GM12878 (cell line): ENCODE results near the gene METTL17. TPM values are rescaled to one million over a fixed set of nuclear protein-coding genes. Genes with fewer than 3 reads are reported as not detected.

ENCODE experiments used
- ATAC-seq: fragments of 200-7000 bp; cut with Tn5 transposase; 3 replicates; pipeline ENCODE4 v1.9.1; 2020; ENCODE audit warnings: mild to moderate bottlenecking, moderate library complexity
- BruUV-seq: library from RNA; stranded (reverse); fragments of 400-500 nt; replicated peaks from 2 replicates; lab custom pipeline; 2021; lab: Mats Ljungman, UMichigan
- CTCF ChIA-PET: fragments of 300-600 bp; sonication (Branson Sonifier 250); formaldehyde crosslinking; extraction: SDS; loops from one replicate; lab custom pipeline; 2021; ENCODE audit warnings: inconsistent platforms; lab: Yijun Ruan, JAX
- POLR2A ChIA-PET: fragments of 350-600 bp; formaldehyde crosslinking; extraction: SDS; loops from one replicate; lab custom pipeline; 2021; ENCODE audit warnings: inconsistent platforms; lab: Charles Lee
- RAD21 ChIA-PET: fragments of 300-600 bp; sonication (Branson Sonifier 250); formaldehyde crosslinking; loops from one replicate; lab custom pipeline; 2023; ENCODE audit warnings: antibody characterized with exemption; ENCODE audit not compliant: unreplicated experiment; lab: Charles Lee
- SMC1A ChIA-PET: fragments of 300-600 bp; sonication (Branson Sonifier 250); formaldehyde crosslinking; loops from one replicate; lab custom pipeline; 2023; ENCODE audit not compliant: unreplicated experiment, uncharacterized antibody; lab: Charles Lee
- DNase-seq: peaks from one replicate; pipeline ENCODE4 v3.0.0-alpha.2; 2011; ENCODE audit warnings: low read depth, low spot score
- FAIRE-seq: peaks from 3 replicates; lab custom pipeline; 2011; peaks lifted over from hg19 to GRCh38; lab: Jason Lieb, UNC
- H2AFZ ChIP-seq: 2 replicates; pipeline ENCODE4 v1.6.0; 2011; ENCODE audit warnings: low read depth, low read length, control low read depth; ENCODE audit not compliant: control insufficient read depth
- H3K27ac ChIP-seq: 2 replicates; pipeline ENCODE4 v1.5.1; 2011; ENCODE audit warnings: control low read depth; ENCODE audit not compliant: control insufficient read depth, insufficient read depth
- H3K27me3 ChIP-seq, 2 experiments: replicated peaks in 1 of 2; 2 replicates each; pipeline versions ENCODE4 v1.6.0 to v1.6.1; 2011; ENCODE audit warnings: low read length in 1 of 2; ENCODE audit not compliant: control insufficient read depth in 2 of 2, insufficient read depth in 2 of 2
- H3K36me3 ChIP-seq, 2 experiments: 2 replicates each; pipeline ENCODE4 v1.5.1; 2011; ENCODE audit warnings: low read length in 1 of 2; ENCODE audit not compliant: control insufficient read depth in 2 of 2, insufficient read depth in 2 of 2
- H3K4me1 ChIP-seq: 2 replicates; pipeline ENCODE4 v1.6.1; 2011; ENCODE audit warnings: mild to moderate bottlenecking, low read length, moderate library complexity, mixed read lengths; ENCODE audit not compliant: control insufficient read depth, insufficient read depth
- H3K4me2 ChIP-seq: 2 replicates; pipeline ENCODE4 v1.6.0; 2011; ENCODE audit warnings: control low read depth; ENCODE audit not compliant: control insufficient read depth, insufficient read depth
- H3K4me3 ChIP-seq: fragments of 200-600 bp; sonication (generic); 2 replicates; pipeline ENCODE4 v1.5.1; 2016
- H3K79me2 ChIP-seq: 2 replicates; pipeline ENCODE4 v1.6.0; 2011; ENCODE audit warnings: low read length; ENCODE audit not compliant: control insufficient read depth, insufficient read depth
- H3K9ac ChIP-seq: 2 replicates; pipeline ENCODE4 v1.8.0; 2011; ENCODE audit warnings: low read length, control low read depth, mixed read lengths; ENCODE audit not compliant: control insufficient read depth, insufficient read depth
- H3K9me3 ChIP-seq: replicated peaks from 3 replicates; pipeline ENCODE4 v1.5.1; 2011; ENCODE audit warnings: mild to moderate bottlenecking, low read length; ENCODE audit not compliant: control insufficient read depth, insufficient read depth
- H4K20me1 ChIP-seq: 2 replicates; pipeline ENCODE4 v1.6.0; 2011; ENCODE audit not compliant: control insufficient read depth, insufficient read depth
- CEBPZ ChIP-seq: fragments of 150-350 bp; IDR thresholded peaks from 2 replicates; pipeline ENCODE4 v1.6.1; 2016; ENCODE audit warnings: low read depth, low read length
- CHD2 ChIP-seq: IDR thresholded peaks from 2 replicates; pipeline ENCODE4 v1.6.1; 2011; ENCODE audit warnings: low read depth, low read length, improper control_type of control experiment, borderline replicate concordance
- MXI1 ChIP-seq: fragments of 150-350 bp; IDR thresholded peaks from 2 replicates; pipeline ENCODE4 v1.6.1; 2011; ENCODE audit warnings: low read depth, mild to moderate bottlenecking, inconsistent platforms, low read length, improper control_type of control experiment
- NFIC ChIP-seq: IDR thresholded peaks from 2 replicates; pipeline ENCODE4 v1.6.1; 2012; ENCODE audit warnings: low read depth, mild to moderate bottlenecking, inconsistent platforms, low read length, moderate library complexity
- POU2F2 ChIP-seq: IDR thresholded peaks from 3 replicates; pipeline ENCODE4 v1.6.1; 2011; ENCODE audit warnings: low read depth, mild to moderate bottlenecking, low read length, borderline replicate concordance
- PRDM15 ChIP-seq: fragments of 450-650 bp; formaldehyde crosslinking; IDR thresholded peaks from 2 replicates; pipeline ENCODE4 v1.4.0; 2020; ENCODE audit warnings: mild to moderate bottlenecking, moderate library complexity
- RB1 ChIP-seq: fragments of 450-650 bp; formaldehyde crosslinking; IDR thresholded peaks from 2 replicates; pipeline ENCODE4 v1.6.1; 2017; ENCODE audit warnings: mild to moderate bottlenecking, borderline replicate concordance
- RELB ChIP-seq: fragments of 450-650 bp; IDR thresholded peaks from 2 replicates; pipeline ENCODE4 v1.6.1; 2017; ENCODE audit warnings: low read depth, mild to moderate bottlenecking, moderate library complexity
- SMAD5 ChIP-seq: IDR thresholded peaks from 2 replicates; pipeline ENCODE4 v1.6.1; 2016; ENCODE audit warnings: antibody characterized with exemption, low read depth
- YY1 ChIP-seq: IDR thresholded peaks from 2 replicates; pipeline ENCODE4 v1.6.1; 2011; ENCODE audit warnings: low read depth, mild to moderate bottlenecking, low read length
- ZSCAN29 ChIP-seq: fragments of 450-650 bp; IDR thresholded peaks from 2 replicates; pipeline ENCODE4 v1.6.1; 2017; ENCODE audit warnings: mild to moderate bottlenecking, moderate library complexity
- WGBS: methylation state at CpG from one replicate; pipeline ENCODE4 v1.1.6; 2016; ENCODE audit warnings: low lambda C conversion rate; ENCODE audit not compliant: insufficient replicate concordance, insufficient coverage; ENCODE audit errors: missing lambda C conversion rate; 5-methylcytosine and 5-hydroxymethylcytosine counted together
- in situ Hi-C: fragments of 300-500 bp; cut with MboI; formaldehyde crosslinking; loops from 9 replicates; pipeline ENCODE4 v1.14.3; 2018; ENCODE audit warnings: mixed read lengths
- intact Hi-C: fragments of 100-400 bp; cut with micrococcal nuclease; formaldehyde crosslinking; loops from one replicate; pipeline ENCODE4 v1.14.2; 2022; ENCODE audit not compliant: unreplicated experiment
- polyA plus RNA-seq, 11 experiments: library from polyadenylated mRNA; depleted of rRNA in 4 of 11; unstranded in 6 of 11; stranded (reverse) in 5 of 11; fragments of >200 nt; fragmentation: Nextera tagmentation in 4 of 11; fragmentation: Illumina TruSeq in 1 of 11; extraction: Ambion mirVana in 4 of 11; extraction: Trizol in 1 of 11; gene quantifications; 1 replicate in 1 of 11; 2 replicates in 10 of 11; pipeline versions ENCODE4 v1.2.1 to v1.2.3, GENCODE V29; 2011 to 2016; ENCODE audit warnings: inconsistent platforms in 2 of 11, missing spikeins in 2 of 11, low read depth in 1 of 11
- total RNA-seq, 4 experiments: library from RNA; depleted of rRNA in 3 of 4; stranded (reverse); fragments of >200 nt in 3 of 4; fragmentation: Illumina TruSeq in 1 of 4; extraction: Trizol in 1 of 4; gene quantifications; 2 replicates each; pipeline versions ENCODE4 v1.2.1 to v1.2.3, GENCODE V29; 2013 to 2021

The METTL17 gene
- total and polyA plus RNA-seq, 10 of the 15 experiments (the other 5 are each of a cell fraction or from before 2014, with no cell fraction given): 70.4 to 130 (median 97.5) TPM

GRCh38 chr14:21043387-21043973 is 53.7 kb downstream of the METTL17 start:
- intact Hi-C loops: no loop called here
- H3K36me3 ChIP-seq: no peaks in the 10 kb centered on the region
- no peak for TF ChIP-seq ZSCAN29
- no peak for TF ChIP-seq RB1
- TF ChIP-seq CHD2: no peak
- TF ChIP-seq NFIC: no peak
- no peak for TF ChIP-seq MXI1
- no peak for TF ChIP-seq POU2F2
- TF ChIP-seq RELB: no peak
- TF ChIP-seq YY1: no peak
- TF ChIP-seq SMAD5: no peak
- TF ChIP-seq CEBPZ: no peak
- no peak for TF ChIP-seq PRDM15 (CRISPR knock-in tag)
- TF ChIP-seq, all 136 proteins: peak for 0
- H3K9me3 ChIP-seq: no peaks in the 10 kb centered on the region
- H3K9ac ChIP-seq: no peak overlapping the region
- ChIA-PET SMC1A (interaction anchor here (2.1 kb wide), 1 partner anchor 29 kb away, joined by 7 read pairs; no protein-coding TSS in a partner anchor), POLR2A (no interaction called here), RAD21 (no interaction called here), CTCF (interaction anchor here (2.3 kb wide), 1 partner anchor 28 kb away, joined by 11 read pairs; no protein-coding TSS in a partner anchor)
- DNase-seq (no peak), FAIRE-seq (no peak), ATAC-seq (no peak)
- no peaks in the 10 kb centered on the region for H3K4me1 ChIP-seq
- H2AFZ ChIP-seq: no peak overlapping the region
- no peak overlapping the region for H3K27ac ChIP-seq
- H3K79me2 ChIP-seq: no peaks in the 10 kb centered on the region
- H4K20me1 ChIP-seq: no peaks in the 10 kb centered on the region; the same call in 1 of the 2 replicates
- no TSS peak for BruUV-seq
- 4% methylated on average over 2 of the region's 2 CpGs for WGBS
- in situ Hi-C loops: no loop called here
- peaks cover 0 to 11% of the 10 kb centered on the region in 2 experiments; a peak in 2 of 4 replicates for H3K27me3 ChIP-seq
- H3K4me2 ChIP-seq: no peak overlapping the region
- H3K4me3 ChIP-seq: no peak overlapping the region
